Keratinocyte (primary cell): ENCODE results near the gene IL3. TPM values are rescaled to one million over a fixed set of nuclear protein-coding genes. Genes with fewer than 3 reads are reported as not detected.
A peak's percentile ranks its signal among the peaks of the same experiment; 100 is the strongest.

Experiments used
- DNase-seq: peaks from one replicate; pipeline ENCODE4 v3.0.0-alpha.2; 2011; ENCODE audit warnings: low read depth, missing footprints, low spot score
- FAIRE-seq: peaks from 2 replicates; lab custom pipeline; 2011; peaks lifted over from hg19 to GRCh38; lab: Jason Lieb, UNC
- H2AFZ ChIP-seq: 2 replicates; pipeline ENCODE4 v1.6.0; 2012; ENCODE audit warnings: low read length, control low read depth, inconsistent platforms; ENCODE audit not compliant: control insufficient read depth
- H3K27ac ChIP-seq: 2 replicates; pipeline ENCODE4 v1.5.1; 2011; ENCODE audit warnings: low read length; ENCODE audit not compliant: control insufficient read depth, insufficient read depth
- H3K27me3 ChIP-seq: 3 replicates; pipeline ENCODE4 v1.6.0; 2011; ENCODE audit warnings: low read length; ENCODE audit not compliant: control insufficient read depth, insufficient read depth; ENCODE audit errors: extremely low read depth
- H3K36me3 ChIP-seq, 2 experiments: 2 replicates in 1 of 2; 3 replicates in 1 of 2; pipeline ENCODE4 v1.5.1; 2011; ENCODE audit warnings: low read length in 2 of 2, mild to moderate bottlenecking in 1 of 2; ENCODE audit not compliant: control insufficient read depth in 2 of 2, insufficient read depth in 2 of 2; ENCODE audit errors: extremely low read depth in 1 of 2
- H3K4me1 ChIP-seq: 3 replicates; pipeline ENCODE4 v1.5.1; 2011; ENCODE audit warnings: low read length; ENCODE audit not compliant: control insufficient read depth, insufficient read depth; ENCODE audit errors: extremely low read depth
- H3K4me2 ChIP-seq: 3 replicates; pipeline ENCODE4 v1.6.0; 2011; ENCODE audit warnings: low read depth, low read length; ENCODE audit not compliant: control insufficient read depth, insufficient read depth; ENCODE audit errors: extremely low read depth
- H3K4me3 ChIP-seq, 3 experiments: fragments of 200-600 bp in 1 of 3; sonication (generic) in 1 of 3; 2 replicates in 2 of 3; 3 replicates in 1 of 3; pipeline ENCODE4 v1.5.1; 2011 to 2016; ENCODE audit warnings: low read length in 3 of 3, mild to moderate bottlenecking in 3 of 3, control low read depth in 2 of 3, inconsistent platforms in 1 of 3, low read depth in 1 of 3, mixed read lengths in 1 of 3, mixed run types in 1 of 3, moderate library complexity in 1 of 3; ENCODE audit not compliant: control insufficient read depth in 2 of 3, insufficient read depth in 2 of 3; ENCODE audit errors: extremely low read depth in 1 of 3
- H3K79me2 ChIP-seq: 2 replicates; pipeline ENCODE4 v1.6.0; 2012; ENCODE audit warnings: low read length; ENCODE audit not compliant: control insufficient read depth, insufficient read depth
- H3K9ac ChIP-seq: 3 replicates; pipeline ENCODE4 v1.6.0; 2011; ENCODE audit warnings: low read length; ENCODE audit not compliant: control insufficient read depth, insufficient read depth; ENCODE audit errors: extremely low read depth
- H3K9me1 ChIP-seq: 3 replicates; pipeline ENCODE4 v1.6.0; 2011; ENCODE audit warnings: low read length; ENCODE audit not compliant: control insufficient read depth, insufficient read depth; ENCODE audit errors: extremely low read depth
- H3K9me3 ChIP-seq: 2 replicates; pipeline ENCODE4 v1.5.1; 2012; ENCODE audit warnings: low read depth, low read length; ENCODE audit not compliant: control insufficient read depth
- H4K20me1 ChIP-seq: 3 replicates; pipeline ENCODE4 v1.6.0; 2011; ENCODE audit warnings: low read length; ENCODE audit not compliant: control insufficient read depth, insufficient read depth; ENCODE audit errors: extremely low read depth
- EZH2 ChIP-seq: IDR thresholded peaks from one replicate; pipeline ENCODE4 v1.6.1; 2012; ENCODE audit warnings: inconsistent platforms, mild to moderate bottlenecking, low read length, moderate library complexity
- dilution Hi-C: fragments of 300-500 bp; cut with MboI; formaldehyde crosslinking; loops from one replicate; pipeline ENCODE4 v1.7.0; 2020; ENCODE audit warnings: low sequenced_read_pairs; ENCODE audit not compliant: extremely low pct_ligation_motif_present
- polyA plus RNA-seq, 5 experiments: library from polyadenylated mRNA; depleted of rRNA in 3 of 5; stranded (reverse) in 3 of 5; stranded (forward) in 1 of 5; unstranded in 1 of 5; fragments of >200 nt; gene quantifications; 1 replicate in 1 of 5; 2 replicates in 3 of 5; 3 replicates in 1 of 5; pipeline versions ENCODE4 v1.2.1 to v1.2.3, GENCODE V29; 2011 to 2012; ENCODE audit warnings: missing spikeins in 2 of 5, low read depth in 1 of 5, low replicate concordance in 1 of 5
- TF ChIP-seq, protein P1 (sequence below), 3 experiments: IDR thresholded peaks in 1 of 3; conservative IDR thresholded peaks in 1 of 3; optimal IDR thresholded peaks in 1 of 3; 2 replicates in 2 of 3; 3 replicates in 1 of 3; pipeline versions ENCODE3 to v1.5.1; 2011; ENCODE audit warnings: low read length in 3 of 3, mild to moderate bottlenecking in 3 of 3, moderate library complexity in 2 of 3, control low read depth in 1 of 3, inconsistent platforms in 1 of 3; ENCODE audit not compliant: insufficient read depth in 2 of 3; ENCODE audit errors: extremely low read depth in 1 of 3

Gene IL3
- polyA plus RNA-seq, 1 donor (not counting 4 experiments of a cell fraction or from before 2014, with no cell fraction given) = not detected

DNA sequence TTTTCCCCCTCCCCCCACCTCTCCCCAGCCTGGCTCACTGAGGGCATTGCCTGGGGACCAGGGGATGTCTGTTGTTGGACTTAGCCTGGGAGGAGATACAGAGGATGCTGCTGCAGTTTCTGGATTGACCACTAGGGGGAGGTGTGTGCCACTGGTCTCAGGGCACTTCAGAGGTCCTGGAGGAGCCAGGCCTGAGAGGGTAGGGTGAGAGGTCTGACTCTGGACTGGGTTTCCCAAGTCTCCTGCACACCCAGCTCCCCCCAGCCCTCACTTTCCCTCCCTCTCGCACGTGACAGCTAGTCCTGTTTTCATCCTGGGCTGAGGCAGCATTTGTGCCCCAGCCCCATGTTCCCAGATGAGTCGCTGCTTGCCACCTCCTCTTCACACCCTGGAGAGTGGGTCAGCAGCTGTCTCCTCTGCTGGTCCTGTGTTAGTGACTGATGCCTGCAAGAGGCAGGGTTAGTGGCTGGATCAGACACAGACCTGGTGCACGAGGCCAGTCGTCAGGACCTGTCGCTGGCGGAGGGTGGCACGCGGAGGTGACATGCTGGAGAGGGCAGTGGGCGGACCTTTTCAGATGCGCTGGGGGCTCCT is 4.4 kb downstream of the IL3 start:
- Histone ChIP-seq H3K36me3 (no peaks in the 10 kb centered on the region), H3K4me3 (no peak overlapping the region), H3K27me3 (peaks cover 3% of the 10 kb centered on the region), H3K9me3 (no peaks in the 10 kb centered on the region), H4K20me1 (no peaks in the 10 kb centered on the region), H3K9ac (no peak overlapping the region), H3K79me2 (no peaks in the 10 kb centered on the region), H3K27ac (no peak overlapping the region), H3K9me1 (no peaks in the 10 kb centered on the region), H3K4me2 (no peak overlapping the region), H3K4me1 (no peaks in the 10 kb centered on the region), H2AFZ (no peak overlapping the region)
- FAIRE-seq (no peak), DNase-seq (no peak)
- dilution Hi-C loops = no loop called here
- TF ChIP-seq EZH2 = no peak
- TF ChIP-seq, protein P1, sequence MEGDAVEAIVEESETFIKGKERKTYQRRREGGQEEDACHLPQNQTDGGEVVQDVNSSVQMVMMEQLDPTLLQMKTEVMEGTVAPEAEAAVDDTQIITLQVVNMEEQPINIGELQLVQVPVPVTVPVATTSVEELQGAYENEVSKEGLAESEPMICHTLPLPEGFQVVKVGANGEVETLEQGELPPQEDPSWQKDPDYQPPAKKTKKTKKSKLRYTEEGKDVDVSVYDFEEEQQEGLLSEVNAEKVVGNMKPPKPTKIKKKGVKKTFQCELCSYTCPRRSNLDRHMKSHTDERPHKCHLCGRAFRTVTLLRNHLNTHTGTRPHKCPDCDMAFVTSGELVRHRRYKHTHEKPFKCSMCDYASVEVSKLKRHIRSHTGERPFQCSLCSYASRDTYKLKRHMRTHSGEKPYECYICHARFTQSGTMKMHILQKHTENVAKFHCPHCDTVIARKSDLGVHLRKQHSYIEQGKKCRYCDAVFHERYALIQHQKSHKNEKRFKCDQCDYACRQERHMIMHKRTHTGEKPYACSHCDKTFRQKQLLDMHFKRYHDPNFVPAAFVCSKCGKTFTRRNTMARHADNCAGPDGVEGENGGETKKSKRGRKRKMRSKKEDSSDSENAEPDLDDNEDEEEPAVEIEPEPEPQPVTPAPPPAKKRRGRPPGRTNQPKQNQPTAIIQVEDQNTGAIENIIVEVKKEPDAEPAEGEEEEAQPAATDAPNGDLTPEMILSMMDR (optimal IDR thresholded peaks at IDR 0.05 in 1 of 3, IDR thresholded peaks at IDR 0.05 in 1 of 3, conservative IDR thresholded peaks at IDR 0.05 in 1 of 3; ENCODE audit: extremely low read depth in 1 of 3, insufficient read depth in 2 of 3, low read length in 3 of 3) = peak in 2 of 3 experiments; percentile 94 to 97

DNA sequence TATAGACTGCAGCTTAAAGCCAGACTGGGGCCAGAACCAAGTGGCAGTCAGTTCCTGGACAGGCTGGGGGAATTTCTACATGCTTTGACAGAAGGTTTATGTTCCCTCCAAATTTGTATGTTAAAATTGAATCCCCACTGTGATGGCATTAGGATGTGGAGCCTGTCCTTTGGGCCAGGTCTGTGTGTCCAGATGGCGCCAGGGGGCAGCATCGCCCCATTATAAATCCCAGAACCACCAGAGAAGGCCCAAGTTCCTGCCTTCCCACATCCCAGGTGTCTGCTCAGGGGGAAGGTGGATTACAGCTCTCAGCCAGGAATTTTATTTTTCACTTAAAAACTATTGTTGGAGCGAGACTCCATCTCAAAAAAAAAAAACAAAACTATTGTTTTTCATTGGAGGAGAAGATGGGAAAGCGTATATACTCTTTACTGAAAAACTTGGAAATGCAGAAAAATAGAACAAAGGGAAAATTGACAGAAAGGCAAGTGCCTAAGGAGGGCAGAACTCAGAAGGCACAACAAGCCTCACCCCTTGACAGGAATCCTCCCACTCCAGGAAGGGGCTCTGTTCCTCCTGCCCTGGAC is 5.0 kb downstream of the IL3 start:
- Histone ChIP-seq H3K9ac (no peak overlapping the region), H3K27me3 (peaks cover 3% of the 10 kb centered on the region), H3K36me3 (no peaks in the 10 kb centered on the region), H4K20me1 (no peaks in the 10 kb centered on the region), H3K79me2 (no peaks in the 10 kb centered on the region), H3K4me1 (no peaks in the 10 kb centered on the region), H3K9me1 (no peaks in the 10 kb centered on the region), H2AFZ (no peak overlapping the region), H3K9me3 (no peaks in the 10 kb centered on the region), H3K4me3 (no peak overlapping the region), H3K4me2 (no peak overlapping the region), H3K27ac (no peak overlapping the region)
- TF ChIP-seq EZH2 = no peak
- TF ChIP-seq, protein P1 (optimal IDR thresholded peaks at IDR 0.05 in 1 of 3, IDR thresholded peaks at IDR 0.05 in 1 of 3, conservative IDR thresholded peaks at IDR 0.05 in 1 of 3; ENCODE audit: extremely low read depth in 1 of 3, insufficient read depth in 2 of 3, low read length in 3 of 3) = peak in 2 of 3 experiments; percentile 61 to 74
- dilution Hi-C loops = no loop called here
- no peak for DNase-seq
- FAIRE-seq = peak; percentile 59
